HEK293 (cell line): ENCODE measurements around the gene PIGO.

Source experiments
- CTCF ChIP-seq: fragments of 450-650 bp; formaldehyde crosslinking; IDR thresholded peaks from 2 replicates; pipeline ENCODE4 v1.5.1; 2016; ENCODE audit warnings: missing biosample characterization, missing genetic modification characterization
- PRDM10 ChIP-seq: fragments of 450-650 bp; formaldehyde crosslinking; IDR thresholded peaks from 2 replicates; pipeline ENCODE4 v1.5.1; 2016; ENCODE audit warnings: missing biosample characterization, missing genetic modification characterization
- RBAK ChIP-seq: fragments of 450-650 bp; formaldehyde crosslinking; IDR thresholded peaks from 2 replicates; pipeline ENCODE4 v1.5.1; 2016; ENCODE audit warnings: missing biosample characterization, missing genetic modification characterization
- SP2 ChIP-seq: fragments of 450-650 bp; formaldehyde crosslinking; IDR thresholded peaks from 2 replicates; pipeline ENCODE4 v1.5.1; 2016; ENCODE audit warnings: missing biosample characterization, missing genetic modification characterization
- ZNF223 ChIP-seq: fragments of 450-650 bp; formaldehyde crosslinking; IDR thresholded peaks from 2 replicates; pipeline ENCODE4 v1.5.1; 2016; ENCODE audit warnings: missing biosample characterization, missing genetic modification characterization
- ZNF311 ChIP-seq: fragments of 450-650 bp; formaldehyde crosslinking; IDR thresholded peaks from 2 replicates; pipeline ENCODE4 v1.5.1; 2017; ENCODE audit warnings: missing biosample characterization, missing genetic modification characterization, borderline replicate concordance
- ZNF362 ChIP-seq: fragments of 450-650 bp; formaldehyde crosslinking; IDR thresholded peaks from 2 replicates; pipeline ENCODE4 v1.5.1; 2016; ENCODE audit warnings: missing biosample characterization, missing genetic modification characterization
- ZNF747 ChIP-seq: fragments of 450-650 bp; formaldehyde crosslinking; IDR thresholded peaks from 2 replicates; pipeline ENCODE4 v1.5.1; 2016; ENCODE audit warnings: missing biosample characterization, missing genetic modification characterization

GRCh38 chr9:35051069-35051967 lies 45.1 kb downstream of the PIGO start:
- TF ChIP-seq CTCF (tag by site-specific recombination) = no peak
- no peak for TF ChIP-seq SP2 (tag by site-specific recombination)
- no peak for TF ChIP-seq ZNF223
- no peak for TF ChIP-seq ZNF311 (tag by site-specific recombination)
- no peak for TF ChIP-seq RBAK (tag by site-specific recombination)
- TF ChIP-seq ZNF747 (tag by site-specific recombination) = no peak
- TF ChIP-seq ZNF362 (tag by site-specific recombination) = no peak
- TF ChIP-seq PRDM10 (tag by site-specific recombination) = no peak
